HCT116 (cell line): Measurements from ENCODE around the gene GJA9. TPM values are rescaled to one million over a fixed set of nuclear protein-coding genes. Genes with fewer than 3 reads are reported as not detected.

Experiments used
- ATAC-seq: fragments of 200-7000 bp; cut with Tn5 transposase; 2 replicates; pipeline ENCODE4 v1.9.1; 2020; ENCODE audit warnings: mild to moderate bottlenecking, moderate library complexity
- BruUV-seq: library from RNA; stranded (reverse); fragments of 400-500 nt; replicated peaks from 2 replicates; lab custom pipeline; 2021; lab: Mats Ljungman, UMichigan
- CTCF ChIA-PET: fragments of 300-600 bp; sonication (Branson Sonifier 250); formaldehyde crosslinking; loops from one replicate; lab custom pipeline; 2021; ENCODE audit warnings: antibody characterized with exemption; lab: Charles Lee
- POLR2A ChIA-PET: fragments of 300-600, 350-600 bp; sonication (Branson Sonifier 250); formaldehyde crosslinking; loops from one replicate; lab custom pipeline; 2021; ENCODE audit warnings: antibody characterized with exemption; lab: Charles Lee
- RAD21 ChIA-PET, 2 experiments: fragments of 300-600 bp; sonication (Branson Sonifier 250); formaldehyde crosslinking; loops; one replicate each; lab custom pipeline; 2023; ENCODE audit warnings: low total read pairs in 2 of 2; ENCODE audit not compliant: uncharacterized antibody in 2 of 2, unreplicated experiment in 2 of 2, low non-redundant PET in 1 of 2; lab: Charles Lee
- DNase-seq: peaks from one replicate; pipeline ENCODE4 v3.0.0-alpha.2; 2010; ENCODE audit warnings: low read depth, low spot score
- H2AFZ ChIP-seq: fragments of 200-600 bp; shearing (Covaris generic), sonication (generic); 2 replicates; pipeline ENCODE4 v1.6.1; 2017; ENCODE audit warnings: low read depth, mixed run types, mixed read lengths, antibody characterized with exemption, low read length; ENCODE audit not compliant: poor library complexity, severe bottlenecking
- H3K27ac ChIP-seq: 2 replicates; pipeline ENCODE4 v1.5.1; 2012; ENCODE audit warnings: low read depth, low read length
- H3K27me3 ChIP-seq: fragments of 200-600 bp; sonication (generic); 2 replicates; pipeline ENCODE4 v1.6.1; 2016; ENCODE audit warnings: mixed run types, low read length, mixed read lengths; ENCODE audit not compliant: insufficient read depth
- H3K36me3 ChIP-seq, 2 experiments: fragments of 200-500 bp in 1 of 2; fragments of 200-600 bp in 1 of 2; sonication (Bioruptor generic) in 1 of 2; sonication (generic) in 1 of 2; 2 replicates each; pipeline versions ENCODE4 v1.5.1 to v1.6.1; 2014 to 2016; ENCODE audit warnings: low read length in 2 of 2, inconsistent platforms in 1 of 2, mixed read lengths in 1 of 2, mixed run types in 1 of 2; ENCODE audit not compliant: insufficient read depth in 2 of 2, control insufficient read depth in 1 of 2
- H3K4me1 ChIP-seq, 2 experiments: fragments of 200-600 bp in 1 of 2; sonication (generic) in 1 of 2; 2 replicates each; pipeline versions ENCODE4 v1.5.1 to v1.6.1; 2012 to 2017; ENCODE audit warnings: low read length in 2 of 2, inconsistent platforms in 1 of 2, mild to moderate bottlenecking in 1 of 2, mixed read lengths in 1 of 2, mixed run types in 1 of 2, moderate library complexity in 1 of 2; ENCODE audit not compliant: insufficient read depth in 2 of 2, control insufficient read depth in 1 of 2
- H3K4me2 ChIP-seq: fragments of 200-600 bp; sonication (generic); 2 replicates; pipeline ENCODE4 v1.6.1; 2017; ENCODE audit warnings: mixed run types, low read length, mixed read lengths
- H3K4me3 ChIP-seq, 2 experiments: fragments of 200-600 bp in 1 of 2; sonication (generic) in 1 of 2; replicated peaks in 1 of 2; 2 replicates each; pipeline ENCODE4 v1.5.1; 2011 to 2016; ENCODE audit warnings: low read length in 2 of 2, control low read depth in 1 of 2, low read depth in 1 of 2, mild to moderate bottlenecking in 1 of 2, mixed read lengths in 1 of 2, mixed run types in 1 of 2
- H3K79me2 ChIP-seq: fragments of 200-600 bp; sonication (generic); 2 replicates; pipeline ENCODE4 v1.6.1; 2017; ENCODE audit warnings: mild to moderate bottlenecking, mixed run types, low read length, moderate library complexity, mixed read lengths; ENCODE audit not compliant: insufficient read depth
- H3K9ac ChIP-seq: fragments of 200-600 bp; sonication (generic); 2 replicates; pipeline ENCODE4 v1.6.1; 2016; ENCODE audit warnings: low read length, mixed read lengths
- H3K9me2 ChIP-seq: fragments of 200-600 bp; sonication (generic), shearing (Covaris generic); 2 replicates; pipeline ENCODE4 v1.6.1; 2017; ENCODE audit warnings: mixed run types, mild to moderate bottlenecking, moderate library complexity; ENCODE audit not compliant: insufficient read depth
- H3K9me3 ChIP-seq, 2 experiments: fragments of 200-500 bp in 1 of 2; fragments of 200-600 bp in 1 of 2; sonication (Bioruptor generic) in 1 of 2; sonication (generic) in 1 of 2; 2 replicates each; pipeline ENCODE4 v1.6.1; 2014 to 2017; ENCODE audit warnings: low read length in 2 of 2, mixed read lengths in 2 of 2, inconsistent platforms in 1 of 2, low read depth in 1 of 2, mild to moderate bottlenecking in 1 of 2, mixed run types in 1 of 2, moderate library complexity in 1 of 2; ENCODE audit not compliant: control insufficient read depth in 1 of 2, insufficient read depth in 1 of 2
- H4K20me1 ChIP-seq: fragments of 200-600 bp; sonication (generic), shearing (Covaris generic); 2 replicates; pipeline ENCODE4 v1.6.1; 2017; ENCODE audit warnings: mixed run types, mild to moderate bottlenecking, moderate library complexity; ENCODE audit not compliant: insufficient read depth
- ELF1 ChIP-seq: IDR thresholded peaks from 2 replicates; pipeline ENCODE4 v1.6.1; 2012; ENCODE audit warnings: low read depth, borderline replicate concordance
- JUND ChIP-seq: IDR thresholded peaks from 2 replicates; pipeline ENCODE4 v1.6.1; 2012
- POLR2AphosphoS5 ChIP-seq: IDR thresholded peaks from 2 replicates; pipeline ENCODE4 v1.6.1; 2011; ENCODE audit warnings: mild to moderate bottlenecking, low read depth, low read length, moderate library complexity
- REST ChIP-seq: IDR thresholded peaks from 2 replicates; pipeline ENCODE4 v1.6.1; 2012; ENCODE audit warnings: low read depth
- SIN3A ChIP-seq: IDR thresholded peaks from 2 replicates; pipeline ENCODE4 v1.6.1; 2012; ENCODE audit warnings: low read depth
- ZNF274 ChIP-seq: fragments of 200-500 bp; sonication (Bioruptor generic); IDR thresholded peaks from 2 replicates; pipeline ENCODE4 v1.6.1; 2014; ENCODE audit warnings: mild to moderate bottlenecking, low read depth, low read length, inconsistent platforms
- intact Hi-C: fragments of 100-400 bp; cut with micrococcal nuclease; formaldehyde crosslinking; loops from 2 replicates; pipeline ENCODE4 v1.10.0; 2022
- total RNA-seq: library from RNA; stranded (reverse); gene quantifications from one replicate; pipeline ENCODE4 v1.2.1, GENCODE V29; 2021; ENCODE audit not compliant: unreplicated experiment
- TF ChIP-seq, protein P1 (sequence below), 3 experiments: fragments of 200-600 bp in 1 of 3; sonication (generic) in 1 of 3; IDR thresholded peaks in 2 of 3; conservative IDR thresholded peaks in 1 of 3; 2 replicates each; pipeline ENCODE4 v1.5.1; 2012 to 2017; ENCODE audit warnings: low read depth in 2 of 3, low read length in 2 of 3, antibody characterized with exemption in 1 of 3, borderline replicate concordance in 1 of 3, control low read depth in 1 of 3, mild to moderate bottlenecking in 1 of 3, mixed read lengths in 1 of 3, mixed run types in 1 of 3, moderate library complexity in 1 of 3; ENCODE audit not compliant: insufficient read depth in 1 of 3
- TF ChIP-seq, protein P2 (sequence below): IDR thresholded peaks from 2 replicates; pipeline ENCODE4 v1.6.1; 2012

The GJA9 gene
- total RNA-seq, 1 experiment from 2014 or later, result not detected

GRCh38 chr1:38867208-38867607 is 14.2 kb downstream of the GJA9 start (continued):
- TF ChIP-seq, protein P1, sequence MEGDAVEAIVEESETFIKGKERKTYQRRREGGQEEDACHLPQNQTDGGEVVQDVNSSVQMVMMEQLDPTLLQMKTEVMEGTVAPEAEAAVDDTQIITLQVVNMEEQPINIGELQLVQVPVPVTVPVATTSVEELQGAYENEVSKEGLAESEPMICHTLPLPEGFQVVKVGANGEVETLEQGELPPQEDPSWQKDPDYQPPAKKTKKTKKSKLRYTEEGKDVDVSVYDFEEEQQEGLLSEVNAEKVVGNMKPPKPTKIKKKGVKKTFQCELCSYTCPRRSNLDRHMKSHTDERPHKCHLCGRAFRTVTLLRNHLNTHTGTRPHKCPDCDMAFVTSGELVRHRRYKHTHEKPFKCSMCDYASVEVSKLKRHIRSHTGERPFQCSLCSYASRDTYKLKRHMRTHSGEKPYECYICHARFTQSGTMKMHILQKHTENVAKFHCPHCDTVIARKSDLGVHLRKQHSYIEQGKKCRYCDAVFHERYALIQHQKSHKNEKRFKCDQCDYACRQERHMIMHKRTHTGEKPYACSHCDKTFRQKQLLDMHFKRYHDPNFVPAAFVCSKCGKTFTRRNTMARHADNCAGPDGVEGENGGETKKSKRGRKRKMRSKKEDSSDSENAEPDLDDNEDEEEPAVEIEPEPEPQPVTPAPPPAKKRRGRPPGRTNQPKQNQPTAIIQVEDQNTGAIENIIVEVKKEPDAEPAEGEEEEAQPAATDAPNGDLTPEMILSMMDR (IDR thresholded peaks at IDR 0.05 in 2 of 3, conservative IDR thresholded peaks at IDR 0.05 in 1 of 3; ENCODE audit: borderline replicate concordance in 1 of 3, insufficient read depth in 1 of 3, low read depth in 2 of 3, low read length in 2 of 3), result no peak
- TF ChIP-seq, protein P2, sequence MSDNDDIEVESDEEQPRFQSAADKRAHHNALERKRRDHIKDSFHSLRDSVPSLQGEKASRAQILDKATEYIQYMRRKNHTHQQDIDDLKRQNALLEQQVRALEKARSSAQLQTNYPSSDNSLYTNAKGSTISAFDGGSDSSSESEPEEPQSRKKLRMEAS, result no peak
- no peak for TF ChIP-seq ZNF274

- Histone ChIP-seq H3K4me2 (no peak overlapping the region), H3K4me1 (peaks cover 0 to 5% of the 10 kb centered on the region in 2 experiments; a peak in 3 of 4 replicates), H3K9me2 (no peaks in the 10 kb centered on the region), H4K20me1 (no peaks in the 10 kb centered on the region), H3K27ac (no peak overlapping the region), H3K27me3 (no peaks in the 10 kb centered on the region), H2AFZ (no peak overlapping the region), H3K9me3 (no peaks in the 10 kb centered on the region), H3K9ac (no peak overlapping the region), H3K79me2 (peaks cover 6% of the 10 kb centered on the region; the same call in 1 of the 2 replicates), H3K36me3 (peaks cover 0 to 14% of the 10 kb centered on the region in 2 experiments; a peak in 1 of 4 replicates), H3K4me3 (no peak overlapping the region)
- DNase-seq, result no peak
- intact Hi-C loops, result no loop called here
- ChIA-PET POLR2A (no interaction called here), RAD21 (no interaction called here), CTCF (no interaction called here)
- BruUV-seq, result no TSS peak
- TF ChIP-seq, protein P1 (IDR thresholded peaks at IDR 0.05 in 2 of 3, conservative IDR thresholded peaks at IDR 0.05 in 1 of 3; ENCODE audit: borderline replicate concordance in 1 of 3, insufficient read depth in 1 of 3, low read depth in 2 of 3, low read length in 2 of 3), result 0 out of 6 replicates have a peak, but pooled peaks of 1 of the 3 experiments have one; percentile 14
- TF ChIP-seq JUND (no peak), POLR2AphosphoS5 (no peak), REST (no peak), ZNF274 (no peak), SIN3A (no peak), ELF1 (no peak)
- no peak for ATAC-seq
Observed at GRCh38 chr1:38865112-38865715, 16.2 kb downstream of the GJA9 start.
